GM18511 (cell line): ENCODE results near the gene BACH1.
"Not testable (repeated sequence)": the region's sequence is repeated elsewhere in the genome, so short reads cannot be mapped to it uniquely, and the experiment has no call there.

Experiments
- ATAC-seq: cut with Tn5 transposase; IDR thresholded peaks from one replicate; pipeline ENCODE4 v1.9.1; 2021; ENCODE audit warnings: mild to moderate bottlenecking, moderate library complexity; ENCODE audit not compliant: unreplicated experiment

Gene BACH1

GRCh38 chr21:29298348-29299045 lies at the start of gene BACH1:
TSS of gene BACH1 (plus strand) at chr21:29298922. CDS start at chr21:29321281, 22,359 bp downstream.
- ATAC-seq: peak; percentile 49

GRCh38 chr21:29249289-29249688 lies 49.4 kb upstream of the BACH1 start:
- ATAC-seq: not testable (repeated sequence)

- no peak for ATAC-seq
These were observed 48.1 kb upstream of the BACH1 start for GRCh38 chr21:29250636-29251035.

GRCh38 chr21:29253861-29254260 lies 44.9 kb upstream of the BACH1 start:
- not testable (repeated sequence) for ATAC-seq

- no peak for ATAC-seq
These were observed 44.2 kb upstream of the BACH1 start for GRCh38 chr21:29254550-29254949.

GRCh38 chr21:29256126-29256910 lies 42.4 kb upstream of the BACH1 start:
- ATAC-seq: no peak

GRCh38 chr21:29257701-29258100 lies 41.0 kb upstream of the BACH1 start:
- ATAC-seq: no peak

GRCh38 chr21:29258626-29259338 lies 39.9 kb upstream of the BACH1 start:
- ATAC-seq: no peak

GRCh38 chr21:29260461-29260860 lies 38.3 kb upstream of the BACH1 start:
- ATAC-seq: no peak

- no peak for ATAC-seq
These were observed 36.9 kb upstream of the BACH1 start for GRCh38 chr21:29261555-29262540.

GRCh38 chr21:29264721-29265120 lies 34.0 kb upstream of the BACH1 start:
- ATAC-seq: no peak

GRCh38 chr21:29265690-29266479 lies 32.8 kb upstream of the BACH1 start:
- peak; percentile 46 for ATAC-seq

GRCh38 chr21:29267666-29268065 lies 31.1 kb upstream of the BACH1 start:
- ATAC-seq: no peak

- ATAC-seq: no peak
These were observed 26.8 kb upstream of the BACH1 start for GRCh38 chr21:29271927-29272333.

- no peak for ATAC-seq
These were observed 21.3 kb upstream of the BACH1 start for GRCh38 chr21:29277442-29277841.

GRCh38 chr21:29279558-29279957 lies 19.2 kb upstream of the BACH1 start:
- ATAC-seq: no peak

- not testable (repeated sequence) for ATAC-seq
These were observed 16.9 kb upstream of the BACH1 start for GRCh38 chr21:29281801-29282200.

- no peak for ATAC-seq
These were observed 11.3 kb upstream of the BACH1 start for GRCh38 chr21:29287383-29287782.

GRCh38 chr21:29288239-29288638 lies 10.5 kb upstream of the BACH1 start:
- no peak for ATAC-seq

GRCh38 chr21:29289317-29289716 lies 9.4 kb upstream of the BACH1 start:
- ATAC-seq: no peak
